A204.1 (cell line): ENCODE results near the gene SSX4.
"Not testable (repeated sequence)": the region's sequence is repeated elsewhere in the genome, so short reads cannot be mapped to it uniquely, and the experiment has no call there.

Experiments
- FAIRE-seq: peaks from 2 replicates; lab custom pipeline; 2012; peaks lifted over from hg19 to GRCh38; lab: Jason Lieb, UNC

The SSX4 gene, protein sequence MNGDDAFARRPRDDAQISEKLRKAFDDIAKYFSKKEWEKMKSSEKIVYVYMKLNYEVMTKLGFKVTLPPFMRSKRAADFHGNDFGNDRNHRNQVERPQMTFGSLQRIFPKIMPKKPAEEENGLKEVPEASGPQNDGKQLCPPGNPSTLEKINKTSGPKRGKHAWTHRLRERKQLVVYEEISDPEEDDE

DNA sequence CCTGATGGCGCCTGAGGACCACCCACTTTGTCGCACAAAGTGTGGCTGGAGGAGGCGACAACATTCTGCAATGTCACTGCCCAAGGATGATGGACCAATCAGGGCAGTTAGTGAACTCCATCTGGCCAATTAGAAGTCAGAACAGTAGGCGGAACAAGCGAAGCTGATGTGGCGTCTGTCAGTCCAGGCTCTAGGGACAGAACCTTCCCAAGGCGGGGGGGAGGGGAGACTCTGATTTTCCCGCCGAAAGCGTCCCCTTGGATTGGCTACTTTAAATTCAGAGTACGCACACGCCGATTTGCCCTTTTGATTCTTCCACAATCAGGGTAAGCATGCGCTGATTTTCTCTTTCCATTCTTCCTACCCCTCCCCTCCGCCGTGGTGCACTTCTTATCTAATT lies at the start of gene SSX4:
Gene SSX4, plus strand, starts transcription at position 301 of the 400 bp plus-strand sequence. CDS start 515 bp downstream, outside the sequence.
- FAIRE-seq, result not testable (repeated sequence)

GRCh38 chrX:48346059-48346458 lies 37.3 kb upstream of the SSX4 start:
- FAIRE-seq, result not testable (repeated sequence)

- not testable (repeated sequence) for FAIRE-seq
These were observed 26.8 kb upstream of the SSX4 start, which contains the start of gene SSX3 for GRCh38 chrX:48356315-48357094. SSX3 (minus strand) TSS chrX:48356703; CDS start chrX:48355249, 1,454 bp downstream.

DNA sequence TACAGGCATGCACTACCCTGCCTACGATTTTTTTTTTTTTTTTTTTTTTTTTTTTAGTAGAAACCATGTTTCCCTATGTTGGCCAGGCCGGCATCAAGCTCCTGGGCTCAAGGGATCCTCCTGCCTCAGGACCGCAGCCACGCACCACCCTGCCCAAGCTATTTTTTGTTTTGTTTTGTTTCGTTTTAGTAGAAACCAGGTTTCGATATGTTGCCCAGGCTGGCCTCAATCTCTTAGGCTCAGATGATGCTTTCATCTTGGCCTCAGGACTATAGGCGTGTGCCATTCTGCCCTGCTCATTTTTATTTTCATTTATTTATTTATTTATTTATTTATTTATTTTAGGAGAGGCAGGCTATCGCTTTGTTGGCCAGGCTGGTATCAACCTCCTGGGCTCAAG lies 25.7 kb upstream of the SSX4 start:
- no peak for FAIRE-seq

DNA sequence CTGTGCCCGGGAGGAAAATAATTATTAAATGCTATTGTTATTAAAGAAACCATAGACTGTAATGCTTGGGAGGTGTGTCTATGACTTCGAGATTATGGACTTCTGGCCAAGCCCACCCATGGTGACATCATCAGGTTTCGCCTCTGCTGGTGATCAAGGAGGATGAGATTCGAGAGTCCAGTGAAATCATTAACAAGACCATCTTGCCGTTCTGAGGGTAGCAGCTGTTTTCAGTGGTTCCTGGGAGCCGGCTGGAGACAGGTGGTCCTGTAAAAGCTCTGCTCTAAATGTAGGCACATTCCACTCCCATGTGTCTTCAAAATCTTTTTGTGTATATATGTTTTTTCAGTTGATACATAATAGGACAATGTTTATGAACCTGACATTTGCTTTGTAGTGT lies 24.1 kb upstream of the SSX4 start:
- FAIRE-seq, result not testable (repeated sequence)

DNA sequence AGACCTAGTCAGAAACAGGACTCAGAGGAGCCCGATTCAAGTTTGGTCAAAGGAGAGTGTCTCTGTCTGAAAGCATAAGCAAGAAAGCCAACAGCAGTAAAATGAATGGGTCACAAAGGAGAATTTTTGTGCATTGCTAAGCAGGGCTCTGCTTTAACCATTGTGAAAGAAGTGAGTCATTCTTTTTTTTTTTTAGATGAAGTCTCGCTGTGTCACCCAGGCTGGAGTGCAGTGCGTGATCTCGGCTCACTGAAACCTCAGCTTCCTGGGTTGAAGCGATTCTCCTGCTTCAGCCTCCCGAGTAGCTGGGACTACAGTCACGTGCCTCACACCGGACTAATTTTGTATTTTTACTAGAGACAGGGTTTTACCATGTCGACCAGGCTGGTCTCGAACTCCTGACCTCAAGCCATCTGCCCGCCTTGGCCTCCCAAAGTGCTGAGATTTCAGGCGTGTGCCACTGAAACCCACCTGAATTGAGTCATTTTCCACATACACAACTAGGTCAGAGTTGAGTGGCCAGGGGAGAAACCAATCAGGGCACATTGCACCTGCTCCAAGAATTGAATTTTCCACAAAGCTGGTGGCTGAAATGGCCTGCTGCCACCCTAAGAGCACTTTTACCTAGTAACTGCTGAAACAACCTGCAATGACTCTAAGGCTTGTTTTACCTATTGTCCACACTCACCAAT lies 15.5 kb upstream of the SSX4 start:
- not testable (repeated sequence) for FAIRE-seq

- not testable (repeated sequence) for FAIRE-seq
These were observed 12.9 kb upstream of the SSX4 start for GRCh38 chrX:48370408-48370807.

DNA sequence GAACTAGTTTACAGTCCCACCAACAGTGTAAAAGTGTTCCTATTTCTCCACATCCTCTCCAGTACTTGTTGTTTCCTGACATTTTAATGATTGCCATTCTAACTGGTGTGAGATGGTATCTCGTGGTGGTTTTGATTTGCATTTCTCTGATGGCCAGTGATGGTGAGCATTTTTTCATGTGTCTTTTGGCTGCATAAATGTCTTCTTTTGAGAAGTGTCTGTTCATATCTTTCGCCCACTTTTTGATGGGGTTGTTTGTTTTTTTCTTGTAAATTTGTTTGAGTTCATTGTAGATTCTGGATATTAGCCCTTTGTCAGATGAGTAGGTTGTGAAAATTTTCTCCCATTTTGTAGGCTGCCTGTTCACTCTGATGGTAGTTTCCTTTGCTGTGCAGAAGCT lies 13.6 kb downstream of the SSX4 start:
- not testable (repeated sequence) for FAIRE-seq

GRCh38 chrX:48397825-48398224 lies 14.5 kb downstream of the SSX4 start:
- FAIRE-seq, result not testable (repeated sequence)

GRCh38 chrX:48411860-48412259 lies 28.5 kb downstream of the SSX4 start, which contains the start of gene SSX4B:
SSX4B (minus strand) TSS chrX:48411960; CDS start chrX:48411372, 588 bp downstream.
- not testable (repeated sequence) for FAIRE-seq

DNA sequence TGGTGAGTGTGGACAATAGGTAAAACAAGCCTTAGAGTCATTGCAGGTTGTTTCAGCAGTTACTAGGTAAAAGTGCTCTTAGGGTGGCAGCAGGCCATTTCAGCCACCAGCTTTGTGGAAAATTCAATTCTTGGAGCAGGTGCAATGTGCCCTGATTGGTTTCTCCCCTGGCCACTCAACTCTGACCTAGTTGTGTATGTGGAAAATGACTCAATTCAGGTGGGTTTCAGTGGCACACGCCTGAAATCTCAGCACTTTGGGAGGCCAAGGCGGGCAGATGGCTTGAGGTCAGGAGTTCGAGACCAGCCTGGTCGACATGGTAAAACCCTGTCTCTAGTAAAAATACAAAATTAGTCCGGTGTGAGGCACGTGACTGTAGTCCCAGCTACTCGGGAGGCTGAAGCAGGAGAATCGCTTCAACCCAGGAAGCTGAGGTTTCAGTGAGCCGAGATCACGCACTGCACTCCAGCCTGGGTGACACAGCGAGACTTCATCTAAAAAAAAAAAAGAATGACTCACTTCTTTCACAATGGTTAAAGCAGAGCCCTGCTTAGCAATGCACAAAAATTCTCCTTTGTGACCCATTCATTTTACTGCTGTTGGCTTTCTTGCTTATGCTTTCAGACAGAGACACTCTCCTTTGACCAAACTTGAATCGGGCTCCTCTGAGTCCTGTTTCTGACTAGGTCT lies 43.8 kb downstream of the SSX4 start:
- FAIRE-seq, result not testable (repeated sequence)

DNA sequence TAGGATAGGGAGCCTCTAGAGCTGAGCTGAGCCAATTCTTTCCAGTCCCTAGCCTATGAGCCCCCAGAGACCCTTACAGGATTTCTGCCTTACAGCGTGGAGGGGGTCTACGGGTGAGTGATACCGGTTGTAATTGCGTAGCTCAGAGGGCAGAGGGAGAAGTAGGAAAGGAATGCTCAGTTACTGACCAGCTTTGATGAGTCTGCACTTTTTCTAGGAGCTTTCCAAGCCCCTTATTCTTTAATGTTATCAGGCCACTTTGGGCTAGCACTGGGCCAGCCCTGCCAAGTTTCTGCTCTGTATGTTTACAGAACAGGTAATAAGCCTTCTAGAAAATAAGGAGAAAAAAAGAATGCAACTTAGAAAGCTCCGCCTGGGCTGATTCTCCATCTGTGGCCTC lies 46.3 kb downstream of the SSX4 start:
- not testable (repeated sequence) for FAIRE-seq

DNA sequence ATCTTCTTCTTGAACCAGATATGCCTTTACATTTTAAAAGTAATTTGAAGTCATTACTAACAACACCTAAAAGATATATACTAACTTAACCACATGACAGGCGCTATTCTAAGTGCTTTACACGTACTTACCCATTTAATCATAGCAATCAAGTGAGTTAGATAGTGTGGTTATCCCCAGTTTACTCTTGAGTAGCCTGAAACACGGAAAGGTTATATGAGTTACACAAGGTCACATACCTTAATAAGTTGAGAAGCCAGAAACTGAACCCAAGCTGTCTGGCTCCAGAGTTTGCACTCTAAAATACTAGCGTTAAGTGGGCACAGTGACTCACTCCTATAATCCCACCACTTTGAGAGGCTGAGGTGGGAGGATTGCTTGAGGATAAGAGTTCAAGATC lies 46.8 kb downstream of the SSX4 start:
- FAIRE-seq, result not testable (repeated sequence)

- FAIRE-seq, result not testable (repeated sequence)
These were observed 50.4 kb downstream of the SSX4 start for GRCh38 chrX:48433713-48434112.
